Right atrium auricular region (tissue), 2 donors: Measurements from ENCODE around the gene S1PR5. TPM values are rescaled to one million over a fixed set of nuclear protein-coding genes. Genes with fewer than 3 reads are reported as not detected.
"Not testable (repeated sequence)": the region's sequence is repeated elsewhere in the genome, so short reads cannot be mapped to it uniquely, and the experiment has no call there.

Source experiments
- DNase-seq: peaks from one replicate; pipeline ENCODE4 v3.0.0-alpha.2; 2019; ENCODE audit warnings: low spot score
- H3K27ac ChIP-seq, 2 donors: fragments of 200-600 bp; sonication (generic); 1 replicate in 1 of 2; 2 replicates in 1 of 2; pipeline ENCODE4 v1.5.1; 2016 to 2019
- H3K27me3 ChIP-seq, 2 donors: fragments of 200-600 bp; sonication (generic); one replicate each; pipeline versions ENCODE4 v1.5.1 to v1.6.0; 2017 to 2019
- H3K36me3 ChIP-seq: fragments of 200-600 bp; sonication (generic); one replicate; pipeline ENCODE4 v1.5.1; 2016
- H3K4me1 ChIP-seq, 2 donors: fragments of 200-600 bp; sonication (generic); one replicate each; pipeline versions ENCODE4 v1.5.1 to v1.6.0; 2017 to 2019
- H3K4me3 ChIP-seq, 2 donors: fragments of 200-600 bp; sonication (generic); 1 replicate in 1 of 2; 2 replicates in 1 of 2; pipeline ENCODE4 v1.5.1; 2017 to 2019; ENCODE audit warnings: mild to moderate bottlenecking in 1 of 2, moderate library complexity in 1 of 2
- H3K9me3 ChIP-seq, 2 donors: fragments of 200-600 bp; sonication (generic); one replicate each; pipeline ENCODE4 v1.5.1; 2019
- total RNA-seq, 2 donors: library from RNA; depleted of rRNA; stranded (reverse); fragments of >200 nt; gene quantifications; one replicate each; pipeline ENCODE4 v1.1.0, GENCODE V29; 2016
- TF ChIP-seq, protein P1 (sequence below), 2 donors: fragments of 200-600 bp; sonication (generic); IDR thresholded peaks; one replicate each; pipeline ENCODE4 v1.5.1; 2019; ENCODE audit warnings: antibody characterized with exemption in 2 of 2

Gene S1PR5
- total RNA-seq, 2 donors from 2014 or later = 0.12 to 0.59 TPM

DNA sequence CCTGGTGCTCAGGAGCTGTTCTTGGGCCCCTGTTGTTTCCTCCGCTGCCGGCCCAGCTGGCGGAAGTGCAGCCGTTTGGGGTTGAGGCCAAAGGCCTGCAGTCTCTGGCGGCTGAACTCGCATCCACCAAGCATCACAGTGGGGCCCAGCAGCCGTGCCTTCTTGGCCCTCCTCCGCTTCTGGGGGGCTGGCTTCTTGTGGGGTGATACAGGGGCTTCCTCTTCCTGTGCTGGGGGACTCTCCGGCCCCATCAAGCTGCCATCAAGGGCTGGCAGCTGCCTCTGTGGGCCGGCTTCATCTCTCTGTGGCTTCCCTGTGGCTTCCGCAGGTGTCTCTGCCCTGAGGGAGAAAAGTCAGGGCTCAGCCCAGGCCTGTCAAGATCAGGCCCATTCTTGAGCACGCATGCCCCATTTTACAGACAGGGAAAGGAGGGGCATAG lies 36.7 kb upstream of the S1PR5 start:
- Histone ChIP-seq H3K4me3 (no peak overlapping the region), H3K4me1 (no peaks in the 10 kb centered on the region), H3K27me3 (no peaks in the 10 kb centered on the region), H3K27ac (no peak overlapping the region), H3K36me3 (peaks cover 89% of the 10 kb centered on the region), H3K9me3 (no peaks in the 10 kb centered on the region)
- no peak for DNase-seq
- TF ChIP-seq, protein P1, sequence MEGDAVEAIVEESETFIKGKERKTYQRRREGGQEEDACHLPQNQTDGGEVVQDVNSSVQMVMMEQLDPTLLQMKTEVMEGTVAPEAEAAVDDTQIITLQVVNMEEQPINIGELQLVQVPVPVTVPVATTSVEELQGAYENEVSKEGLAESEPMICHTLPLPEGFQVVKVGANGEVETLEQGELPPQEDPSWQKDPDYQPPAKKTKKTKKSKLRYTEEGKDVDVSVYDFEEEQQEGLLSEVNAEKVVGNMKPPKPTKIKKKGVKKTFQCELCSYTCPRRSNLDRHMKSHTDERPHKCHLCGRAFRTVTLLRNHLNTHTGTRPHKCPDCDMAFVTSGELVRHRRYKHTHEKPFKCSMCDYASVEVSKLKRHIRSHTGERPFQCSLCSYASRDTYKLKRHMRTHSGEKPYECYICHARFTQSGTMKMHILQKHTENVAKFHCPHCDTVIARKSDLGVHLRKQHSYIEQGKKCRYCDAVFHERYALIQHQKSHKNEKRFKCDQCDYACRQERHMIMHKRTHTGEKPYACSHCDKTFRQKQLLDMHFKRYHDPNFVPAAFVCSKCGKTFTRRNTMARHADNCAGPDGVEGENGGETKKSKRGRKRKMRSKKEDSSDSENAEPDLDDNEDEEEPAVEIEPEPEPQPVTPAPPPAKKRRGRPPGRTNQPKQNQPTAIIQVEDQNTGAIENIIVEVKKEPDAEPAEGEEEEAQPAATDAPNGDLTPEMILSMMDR (IDR thresholded peaks at IDR 0.05) = no peak

DNA sequence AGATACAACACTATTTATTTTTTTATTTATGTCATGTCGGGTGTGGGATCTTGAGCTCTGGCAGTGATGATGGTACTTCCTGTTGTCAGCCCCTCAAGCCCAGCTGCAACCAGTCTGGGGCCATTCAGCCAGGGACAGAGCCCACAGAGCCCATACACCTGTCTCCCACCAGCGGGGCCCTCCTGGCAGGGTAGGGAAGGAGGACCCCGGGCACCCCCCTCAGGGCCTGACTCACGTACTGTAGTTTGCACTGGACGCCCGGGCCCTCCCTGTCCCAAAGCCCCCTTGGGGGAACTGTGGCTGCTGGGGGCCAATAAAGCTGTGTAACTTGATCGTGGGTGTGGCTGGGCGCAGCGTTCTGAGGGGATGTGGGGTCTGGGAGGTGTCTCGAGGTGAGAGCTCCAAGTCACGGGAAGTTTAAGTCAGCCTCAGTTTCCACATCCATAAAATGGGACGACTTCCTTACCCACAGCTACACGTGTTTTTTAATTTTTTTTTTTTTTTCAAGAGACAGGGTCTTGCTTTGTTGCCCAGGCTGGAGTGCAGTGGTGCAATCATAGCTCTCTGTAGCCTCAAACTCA lies 35.9 kb upstream of the S1PR5 start:
- no peaks in the 10 kb centered on the region for H3K27me3 ChIP-seq
- no peak overlapping the region for H3K4me3 ChIP-seq
- H3K36me3 ChIP-seq = peaks cover 90% of the 10 kb centered on the region
- no peaks in the 10 kb centered on the region for H3K9me3 ChIP-seq
- TF ChIP-seq, protein P1 (IDR thresholded peaks at IDR 0.05) = no peak
- no peak for DNase-seq
- no peak overlapping the region for H3K27ac ChIP-seq
- no peaks in the 10 kb centered on the region for H3K4me1 ChIP-seq

DNA sequence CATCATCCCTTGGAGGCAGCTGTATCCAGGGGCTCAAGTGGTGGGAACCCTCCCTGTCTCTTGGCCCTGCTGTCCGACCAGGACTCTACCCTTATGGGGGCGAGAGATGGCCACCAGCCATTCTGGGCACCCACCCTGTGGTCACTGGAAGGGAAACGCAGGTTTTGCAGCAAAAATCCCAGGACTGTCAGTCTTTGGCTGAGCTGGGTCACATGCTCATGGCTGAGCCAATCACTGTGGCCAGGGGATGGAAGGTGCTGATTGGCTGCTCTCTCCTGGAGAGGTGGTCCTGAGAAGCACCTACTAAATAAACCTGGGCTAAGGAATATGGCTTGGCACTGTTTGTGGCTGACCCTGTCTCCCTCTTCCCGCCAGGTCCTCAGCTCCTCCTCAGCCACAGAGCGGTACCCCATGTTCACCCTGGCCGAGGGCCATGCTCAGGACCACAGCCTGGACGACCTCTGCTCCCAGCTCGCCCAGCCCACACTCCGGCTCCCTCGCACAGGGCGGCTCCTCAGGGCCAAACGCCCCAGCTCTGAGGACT lies 35.3 kb upstream of the S1PR5 start:
- DNase-seq = no peak
- Histone ChIP-seq H3K27ac (no peak overlapping the region), H3K27me3 (no peaks in the 10 kb centered on the region), H3K36me3 (peaks cover 85% of the 10 kb centered on the region), H3K4me1 (no peaks in the 10 kb centered on the region), H3K4me3 (no peak overlapping the region), H3K9me3 (no peaks in the 10 kb centered on the region)
- TF ChIP-seq, protein P1 (IDR thresholded peaks at IDR 0.05) = no peak

DNA sequence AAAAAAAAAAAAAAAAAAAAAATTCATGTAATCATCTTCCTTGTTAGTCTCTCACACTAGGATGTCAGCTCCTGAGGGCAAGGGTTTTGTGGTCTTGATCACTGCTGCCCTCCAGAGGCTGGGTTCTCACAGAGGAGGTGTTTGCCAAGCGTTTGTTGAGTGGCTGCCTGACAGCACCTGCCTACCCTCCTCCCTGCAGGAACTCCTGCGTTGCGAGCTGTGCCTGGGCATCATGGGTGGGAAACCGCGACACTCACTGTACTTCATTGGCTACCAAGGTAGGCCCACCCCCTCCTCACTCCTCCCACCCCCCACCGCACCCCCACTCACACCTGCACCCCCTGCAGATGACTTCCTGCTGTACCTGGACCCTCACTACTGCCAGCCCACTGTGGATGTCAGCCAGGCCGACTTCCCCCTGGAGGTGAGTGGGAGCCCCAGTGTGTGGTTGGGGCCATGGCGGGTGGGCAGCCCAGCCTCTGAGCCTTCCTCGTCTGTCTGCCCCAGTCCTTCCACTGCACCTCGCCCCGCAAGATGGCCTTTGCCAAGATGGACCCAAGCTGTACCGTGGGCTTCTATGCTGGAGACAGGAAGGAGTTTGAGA lies 34.6 kb upstream of the S1PR5 start:
- H3K4me1 ChIP-seq = no peaks in the 10 kb centered on the region
- no peaks in the 10 kb centered on the region for H3K27me3 ChIP-seq
- no peaks in the 10 kb centered on the region for H3K9me3 ChIP-seq
- peaks cover 83% of the 10 kb centered on the region for H3K36me3 ChIP-seq
- H3K4me3 ChIP-seq = no peak overlapping the region
- no peak for DNase-seq
- no peak overlapping the region for H3K27ac ChIP-seq
- TF ChIP-seq, protein P1 (IDR thresholded peaks at IDR 0.05) = no peak

DNA sequence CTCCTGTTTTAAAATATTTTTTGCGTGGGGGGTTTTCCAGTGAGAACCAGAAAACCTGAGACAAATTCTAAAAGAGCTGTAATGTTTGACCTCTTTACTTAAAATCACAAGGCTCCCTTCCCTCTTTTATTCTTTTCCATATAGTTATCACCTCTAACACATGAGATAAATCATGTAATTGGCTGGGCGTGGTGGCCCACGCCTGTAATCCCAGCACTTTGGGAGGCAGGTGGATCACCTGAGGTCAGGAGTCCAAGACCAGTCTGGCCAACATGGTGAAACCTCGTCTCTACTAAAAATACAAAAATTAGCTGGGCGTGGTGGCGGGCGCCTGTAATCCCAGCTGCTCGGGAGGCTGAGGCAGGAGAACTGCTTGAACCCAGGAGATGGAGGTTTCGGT lies 33.8 kb upstream of the S1PR5 start:
- peaks cover 81% of the 10 kb centered on the region for H3K36me3 ChIP-seq
- DNase-seq, H3K9me3 ChIP-seq, H3K4me1 ChIP-seq, H3K27ac ChIP-seq, H3K27me3 ChIP-seq, H3K4me3 ChIP-seq: not testable (repeated sequence)

DNA sequence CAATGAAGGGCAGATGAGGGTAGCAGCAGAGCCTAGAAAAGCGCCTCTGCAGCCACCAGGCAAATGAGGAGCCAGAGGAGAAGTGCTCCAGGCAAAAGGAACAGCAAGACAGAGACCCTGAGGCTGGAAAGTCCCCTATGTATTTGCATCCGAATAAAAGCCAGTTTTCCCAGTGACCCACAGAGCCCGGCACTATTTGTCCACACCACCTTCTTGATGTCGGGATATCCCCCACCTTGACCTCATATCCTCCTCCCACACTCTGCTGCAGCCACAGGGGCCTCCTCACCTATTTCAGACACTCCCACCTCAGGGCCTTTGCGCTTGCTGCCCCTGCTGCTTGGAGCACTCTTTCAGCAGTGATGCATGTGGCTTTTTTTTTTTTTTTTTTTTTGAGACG lies 33.1 kb upstream of the S1PR5 start:
- Histone ChIP-seq H3K27me3 (no peaks in the 10 kb centered on the region), H3K4me1 (peaks cover 0 to 7% of the 10 kb centered on the region in 2 donors), H3K27ac (no peak overlapping the region), H3K36me3 (peaks cover 74% of the 10 kb centered on the region), H3K9me3 (no peaks in the 10 kb centered on the region), H3K4me3 (no peak overlapping the region)
- TF ChIP-seq, protein P1 (IDR thresholded peaks at IDR 0.05) = no peak
- DNase-seq = no peak
